Gastroesophageal sphincter (tissue), 3 donors: ENCODE results near the gene KRT2.

ENCODE experiments used
- CTCF ChIP-seq, 4 experiments: fragments of 200-600 bp in 2 of 4; fragments of 450-650 bp in 2 of 4; sonication (generic) in 1 of 4; IDR thresholded peaks; one replicate each; pipeline ENCODE4 v1.5.1; 2017 to 2019; ENCODE audit warnings: antibody characterized with exemption in 4 of 4, mild to moderate bottlenecking in 2 of 4, moderate library complexity in 2 of 4
- POLR2A ChIP-seq, 2 donors: fragments of 450-650 bp; IDR thresholded peaks; one replicate each; pipeline ENCODE4 v1.6.1; 2017; ENCODE audit warnings: antibody characterized with exemption in 2 of 2, mild to moderate bottlenecking in 2 of 2, moderate library complexity in 1 of 2
- POLR2AphosphoS5 ChIP-seq: sonication (generic); formaldehyde crosslinking; IDR thresholded peaks from one replicate; pipeline ENCODE4 v1.6.1; 2017; ENCODE audit warnings: antibody characterized with exemption

- no peak for TF ChIP-seq POLR2AphosphoS5
- TF ChIP-seq CTCF (IDR thresholded peaks at IDR 0.05), result no peak
- no peak for TF ChIP-seq POLR2A (IDR thresholded peaks at IDR 0.05)
These were observed 25.1 kb upstream of the KRT2 start for GRCh38 chr12:52677126-52677525.
